ENCODE results near the gene RPTOR. TPM values are rescaled to one million over a fixed set of nuclear protein-coding genes. Genes with fewer than 3 reads are reported as not detected.

RPTOR gene
- total RNA-seq, 1 experiment from 2014 or later, result 30.6 TPM

- Histone ChIP-seq H2AFZ (ENCODE audit: low read length) (no peak overlapping the region), H3K9ac (ENCODE audit: low read length) (no peak overlapping the region), H3K9me3 (ENCODE audit: low read length) (no peaks in the 10 kb centered on the region), H3K4me2 (ENCODE audit: low read depth, low read length, poor library complexity, severe bottlenecking) (no peak overlapping the region), H3K27ac (ENCODE audit: low read length) (no peak overlapping the region), H3K4me1 (ENCODE audit: low read length) (peaks cover 13% of the 10 kb centered on the region), H4K20me1 (ENCODE audit: insufficient read depth, low read depth, low read length) (no peaks in the 10 kb centered on the region), H3K9me2 (replicated peaks; ENCODE audit: insufficient read depth, low read length) (no peaks in the 10 kb centered on the region), H3K36me3 (ENCODE audit: insufficient read depth, low read length) (no peaks in the 10 kb centered on the region), H3K4me3 (ENCODE audit: low read length) (no peak overlapping the region), H3K79me2 (ENCODE audit: low read length) (peaks cover 98% of the 10 kb centered on the region), H3K27me3 (ENCODE audit: low read length) (no peaks in the 10 kb centered on the region)
- DNase-seq, result no peak
Observed at GRCh38 chr17:80645706-80646325, 101.2 kb downstream of the RPTOR start.

- peaks cover 13% of the 10 kb centered on the region for H3K4me1 ChIP-seq (ENCODE audit: low read length)
- H3K4me3 ChIP-seq (ENCODE audit: low read length), result no peak overlapping the region
- H3K9me2 ChIP-seq (replicated peaks; ENCODE audit: insufficient read depth, low read length), result no peaks in the 10 kb centered on the region
- no peak overlapping the region for H3K4me2 ChIP-seq (ENCODE audit: low read depth, low read length, poor library complexity, severe bottlenecking)
- H2AFZ ChIP-seq (ENCODE audit: low read length), result no peak overlapping the region
- H3K9ac ChIP-seq (ENCODE audit: low read length), result no peak overlapping the region
- peaks cover 98% of the 10 kb centered on the region for H3K79me2 ChIP-seq (ENCODE audit: low read length)
- H3K36me3 ChIP-seq (ENCODE audit: insufficient read depth, low read length), result no peaks in the 10 kb centered on the region
- H3K27me3 ChIP-seq (ENCODE audit: low read length), result no peaks in the 10 kb centered on the region
- no peaks in the 10 kb centered on the region for H3K9me3 ChIP-seq (ENCODE audit: low read length)
- no peak overlapping the region for H3K27ac ChIP-seq (ENCODE audit: low read length)
- DNase-seq, result no peak
- no peaks in the 10 kb centered on the region for H4K20me1 ChIP-seq (ENCODE audit: insufficient read depth, low read depth, low read length)
Observed at GRCh38 chr17:80646328-80646727, 101.7 kb downstream of the RPTOR start.

- no peak for DNase-seq
- Histone ChIP-seq H2AFZ (ENCODE audit: low read length) (no peak overlapping the region), H3K9ac (ENCODE audit: low read length) (no peak overlapping the region), H3K27ac (ENCODE audit: low read length) (no peak overlapping the region), H3K4me1 (ENCODE audit: low read length) (peaks cover 13% of the 10 kb centered on the region), H3K79me2 (ENCODE audit: low read length) (peaks cover 95% of the 10 kb centered on the region), H3K9me3 (ENCODE audit: low read length) (no peaks in the 10 kb centered on the region), H3K36me3 (ENCODE audit: insufficient read depth, low read length) (no peaks in the 10 kb centered on the region), H3K4me2 (ENCODE audit: low read depth, low read length, poor library complexity, severe bottlenecking) (no peak overlapping the region), H3K4me3 (ENCODE audit: low read length) (no peak overlapping the region), H3K9me2 (replicated peaks; ENCODE audit: insufficient read depth, low read length) (no peaks in the 10 kb centered on the region), H4K20me1 (ENCODE audit: insufficient read depth, low read depth, low read length) (no peaks in the 10 kb centered on the region), H3K27me3 (ENCODE audit: low read length) (no peaks in the 10 kb centered on the region)
Observed at GRCh38 chr17:80647746-80648145, 103.1 kb downstream of the RPTOR start.

DNA sequence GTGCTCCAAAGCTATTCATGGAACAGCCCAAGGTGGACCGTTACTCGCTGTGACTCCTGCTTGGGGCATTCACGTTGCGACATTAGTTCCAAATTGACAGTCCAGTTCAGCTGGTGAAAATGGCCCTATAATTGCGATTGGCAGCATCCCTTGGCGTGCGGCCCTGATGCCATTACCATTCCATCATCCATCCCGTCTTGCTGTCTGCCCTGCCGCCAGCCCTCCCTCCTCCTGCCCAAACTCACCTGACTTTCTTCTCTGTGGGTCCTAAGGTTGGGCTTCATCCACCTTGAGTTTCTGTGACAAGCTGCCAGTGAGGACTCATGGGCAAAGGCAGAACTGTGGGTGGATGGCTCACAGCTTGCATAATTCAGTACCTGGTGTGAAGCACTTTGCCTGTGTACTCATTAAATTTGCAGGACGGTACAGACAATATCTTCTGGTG is 104.6 kb downstream of the RPTOR start:
- H3K4me1 ChIP-seq (ENCODE audit: low read length), result peaks cover 13% of the 10 kb centered on the region
- no peak overlapping the region for H3K27ac ChIP-seq (ENCODE audit: low read length)
- no peaks in the 10 kb centered on the region for H3K36me3 ChIP-seq (ENCODE audit: insufficient read depth, low read length)
- DNase-seq, result no peak
- H3K79me2 ChIP-seq (ENCODE audit: low read length), result peaks cover 96% of the 10 kb centered on the region
- H3K9ac ChIP-seq (ENCODE audit: low read length), result no peak overlapping the region
- no peaks in the 10 kb centered on the region for H3K9me2 ChIP-seq (replicated peaks; ENCODE audit: insufficient read depth, low read length)
- no peaks in the 10 kb centered on the region for H3K27me3 ChIP-seq (ENCODE audit: low read length)
- no peak overlapping the region for H3K4me3 ChIP-seq (ENCODE audit: low read length)
- H3K4me2 ChIP-seq (ENCODE audit: low read depth, low read length, poor library complexity, severe bottlenecking), result no peak overlapping the region
- H2AFZ ChIP-seq (ENCODE audit: low read length), result no peak overlapping the region
- no peaks in the 10 kb centered on the region for H3K9me3 ChIP-seq (ENCODE audit: low read length)
- no peaks in the 10 kb centered on the region for H4K20me1 ChIP-seq (ENCODE audit: insufficient read depth, low read depth, low read length)

DNA sequence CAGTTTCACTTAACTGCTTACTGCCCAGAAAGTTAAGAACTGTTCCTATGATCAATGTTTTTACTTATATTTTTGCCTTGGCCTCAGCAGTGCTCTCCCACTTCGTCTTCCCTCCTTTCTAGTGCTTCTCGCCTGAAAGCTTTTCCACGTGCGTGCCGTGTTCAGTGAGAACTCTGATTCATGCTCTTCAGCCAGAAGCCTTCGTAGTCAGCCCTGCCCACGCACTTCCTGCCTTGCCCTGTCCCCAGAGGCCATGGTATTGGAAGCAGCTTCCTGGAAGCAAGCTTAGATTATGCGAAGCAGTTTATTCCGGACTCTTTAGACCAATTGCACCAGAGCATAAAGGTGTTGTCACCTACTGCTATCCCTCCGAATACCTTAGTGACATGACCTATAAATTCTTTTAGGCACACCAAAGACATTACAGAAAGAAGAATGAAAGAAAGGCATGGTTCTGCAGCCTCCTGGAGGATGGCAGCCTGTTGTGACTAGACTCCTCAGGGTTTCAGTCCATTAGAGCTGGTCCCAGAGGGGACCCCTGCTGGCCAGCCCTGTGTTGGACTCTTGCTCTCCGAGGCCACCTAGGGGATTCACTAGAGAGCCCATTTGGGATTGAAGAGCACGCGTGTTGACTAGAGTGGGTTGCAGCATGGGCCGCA is 105.2 kb downstream of the RPTOR start:
- H2AFZ ChIP-seq (ENCODE audit: low read length), result no peak overlapping the region

GRCh38 chr17:80650331-80650672 is 105.7 kb downstream of the RPTOR start:
- Histone ChIP-seq H4K20me1 (ENCODE audit: insufficient read depth, low read depth, low read length) (no peaks in the 10 kb centered on the region), H2AFZ (ENCODE audit: low read length) (no peak overlapping the region), H3K27me3 (ENCODE audit: low read length) (no peaks in the 10 kb centered on the region), H3K36me3 (ENCODE audit: insufficient read depth, low read length) (no peaks in the 10 kb centered on the region), H3K9ac (ENCODE audit: low read length) (no peak overlapping the region), H3K79me2 (ENCODE audit: low read length) (peaks cover 92% of the 10 kb centered on the region), H3K27ac (ENCODE audit: low read length) (no peak overlapping the region), H3K4me1 (ENCODE audit: low read length) (peaks cover 18% of the 10 kb centered on the region), H3K4me3 (ENCODE audit: low read length) (no peak overlapping the region), H3K4me2 (ENCODE audit: low read depth, low read length, poor library complexity, severe bottlenecking) (no peak overlapping the region), H3K9me2 (replicated peaks; ENCODE audit: insufficient read depth, low read length) (no peaks in the 10 kb centered on the region), H3K9me3 (ENCODE audit: low read length) (no peaks in the 10 kb centered on the region)
- DNase-seq, result no peak

More for the DNA sequence above, 105.2 kb downstream of the RPTOR start:
- no peaks in the 10 kb centered on the region for H3K36me3 ChIP-seq (ENCODE audit: insufficient read depth, low read length)
- H3K4me1 ChIP-seq (ENCODE audit: low read length), result peaks cover 14% of the 10 kb centered on the region
- peak; percentile 53 for DNase-seq
- H3K4me2 ChIP-seq (ENCODE audit: low read depth, low read length, poor library complexity, severe bottlenecking), result no peak overlapping the region
- no peak overlapping the region for H3K4me3 ChIP-seq (ENCODE audit: low read length)
- no peak overlapping the region for H3K9ac ChIP-seq (ENCODE audit: low read length)
- H3K79me2 ChIP-seq (ENCODE audit: low read length), result peaks cover 95% of the 10 kb centered on the region
- no peak overlapping the region for H3K27ac ChIP-seq (ENCODE audit: low read length)
- no peaks in the 10 kb centered on the region for H3K27me3 ChIP-seq (ENCODE audit: low read length)
- no peaks in the 10 kb centered on the region for H4K20me1 ChIP-seq (ENCODE audit: insufficient read depth, low read depth, low read length)
- H3K9me2 ChIP-seq (replicated peaks; ENCODE audit: insufficient read depth, low read length), result no peaks in the 10 kb centered on the region
- H3K9me3 ChIP-seq (ENCODE audit: low read length), result no peaks in the 10 kb centered on the region

DNA sequence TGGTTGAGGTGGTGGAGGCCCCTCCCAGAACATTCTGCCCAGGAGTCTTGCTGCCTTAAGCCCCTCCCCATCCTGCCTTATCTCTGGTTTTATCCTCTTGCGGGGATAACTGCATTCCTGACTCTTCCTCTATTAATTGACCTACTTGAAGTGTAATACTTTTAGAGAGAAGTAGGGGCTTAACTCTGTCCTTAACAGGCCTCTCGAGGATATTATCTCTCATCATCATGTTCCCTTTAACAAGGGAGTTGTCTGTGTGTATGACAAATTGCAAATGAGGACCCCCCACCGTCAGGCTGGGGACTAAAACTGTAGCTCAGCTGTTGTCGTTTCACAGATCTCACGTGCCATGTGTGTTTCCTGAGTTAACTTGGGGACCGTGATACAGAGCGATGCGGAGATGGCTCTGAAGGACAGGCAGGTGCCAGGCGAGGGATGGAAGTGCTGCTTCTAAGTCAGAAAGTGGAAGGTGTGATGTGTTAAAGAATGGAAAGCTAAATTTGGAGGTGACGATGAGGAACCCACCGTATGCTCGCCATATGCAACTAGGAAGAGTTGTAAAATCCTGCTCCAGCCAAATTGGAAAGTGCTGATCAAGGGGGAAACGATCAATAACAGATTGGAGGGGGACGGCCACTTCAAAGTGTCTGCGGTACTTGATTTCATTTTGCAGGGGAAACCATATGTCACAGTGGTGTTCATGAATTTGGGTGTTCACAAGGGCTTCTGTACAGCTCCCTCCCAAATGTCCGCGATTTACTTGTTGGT is 106.3 kb downstream of the RPTOR start:
- no peak overlapping the region for H3K4me3 ChIP-seq (ENCODE audit: low read length)
- no peaks in the 10 kb centered on the region for H4K20me1 ChIP-seq (ENCODE audit: insufficient read depth, low read depth, low read length)
- no peak overlapping the region for H3K27ac ChIP-seq (ENCODE audit: low read length)
- H3K9ac ChIP-seq (ENCODE audit: low read length), result no peak overlapping the region
- peaks cover 24% of the 10 kb centered on the region for H3K4me1 ChIP-seq (ENCODE audit: low read length)
- H3K79me2 ChIP-seq (ENCODE audit: low read length), result peaks cover 86% of the 10 kb centered on the region
- H3K4me2 ChIP-seq (ENCODE audit: low read depth, low read length, poor library complexity, severe bottlenecking), result no peak overlapping the region
- no peak for DNase-seq
- H3K27me3 ChIP-seq (ENCODE audit: low read length), result no peaks in the 10 kb centered on the region
- no peaks in the 10 kb centered on the region for H3K9me3 ChIP-seq (ENCODE audit: low read length)
- no peaks in the 10 kb centered on the region for H3K36me3 ChIP-seq (ENCODE audit: insufficient read depth, low read length)
- no peak overlapping the region for H2AFZ ChIP-seq (ENCODE audit: low read length)
- H3K9me2 ChIP-seq (replicated peaks; ENCODE audit: insufficient read depth, low read length), result no peaks in the 10 kb centered on the region

DNA sequence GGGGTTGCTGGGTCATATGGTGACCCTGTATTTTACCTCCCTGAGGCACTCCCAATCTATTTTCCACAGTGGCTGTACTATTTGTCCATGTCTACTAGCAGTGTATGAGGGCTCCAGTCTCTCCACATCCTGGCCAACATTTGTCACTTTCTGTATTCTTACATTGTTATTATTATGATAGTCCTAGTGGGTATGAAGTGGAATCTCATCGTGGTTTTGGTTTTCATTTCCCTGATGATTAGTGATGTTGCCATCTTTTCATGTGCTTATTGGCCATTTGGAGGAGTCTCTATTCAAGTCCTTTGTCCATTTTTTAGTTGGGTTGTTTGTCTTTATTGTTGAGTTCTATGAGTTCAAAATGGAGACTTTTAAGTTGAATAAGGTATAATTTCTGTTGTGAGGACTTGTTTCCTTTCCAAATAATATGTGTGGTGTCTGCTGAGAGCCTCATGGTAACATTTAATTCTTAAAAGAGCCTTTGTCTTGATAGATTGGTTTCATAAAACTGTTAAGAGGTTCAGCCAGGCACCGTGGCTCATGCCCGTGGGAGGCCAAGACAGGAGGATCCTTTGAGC is 108.2 kb downstream of the RPTOR start:
- no peaks in the 10 kb centered on the region; the same call in 1 of the 2 replicates for H3K36me3 ChIP-seq (ENCODE audit: insufficient read depth, low read length)
- H3K27ac ChIP-seq (ENCODE audit: low read length), result no peak overlapping the region
- H3K9me3 ChIP-seq (ENCODE audit: low read length), result no peaks in the 10 kb centered on the region
- no peak overlapping the region for H3K4me3 ChIP-seq (ENCODE audit: low read length)
- H3K27me3 ChIP-seq (ENCODE audit: low read length), result no peaks in the 10 kb centered on the region
- H3K4me2 ChIP-seq (ENCODE audit: low read depth, low read length, poor library complexity, severe bottlenecking), result no peak overlapping the region
- peaks cover 79% of the 10 kb centered on the region for H3K79me2 ChIP-seq (ENCODE audit: low read length)
- no peak overlapping the region for H2AFZ ChIP-seq (ENCODE audit: low read length)
- H3K9ac ChIP-seq (ENCODE audit: low read length), result no peak overlapping the region
- H3K4me1 ChIP-seq (ENCODE audit: low read length), result peaks cover 43% of the 10 kb centered on the region
- no peaks in the 10 kb centered on the region for H4K20me1 ChIP-seq (ENCODE audit: insufficient read depth, low read depth, low read length)
- no peaks in the 10 kb centered on the region for H3K9me2 ChIP-seq (replicated peaks; ENCODE audit: insufficient read depth, low read length)
- no peak for DNase-seq

Data from Karpas-422 (cell line).